ENCODE measurements around the gene RAX2.
A peak's percentile ranks its signal among the peaks of the same experiment; 100 is the strongest.
"Not testable (repeated sequence)": the region's sequence is repeated elsewhere in the genome, so short reads cannot be mapped to it uniquely, and the experiment has no call there.

The RAX2 gene

DNA sequence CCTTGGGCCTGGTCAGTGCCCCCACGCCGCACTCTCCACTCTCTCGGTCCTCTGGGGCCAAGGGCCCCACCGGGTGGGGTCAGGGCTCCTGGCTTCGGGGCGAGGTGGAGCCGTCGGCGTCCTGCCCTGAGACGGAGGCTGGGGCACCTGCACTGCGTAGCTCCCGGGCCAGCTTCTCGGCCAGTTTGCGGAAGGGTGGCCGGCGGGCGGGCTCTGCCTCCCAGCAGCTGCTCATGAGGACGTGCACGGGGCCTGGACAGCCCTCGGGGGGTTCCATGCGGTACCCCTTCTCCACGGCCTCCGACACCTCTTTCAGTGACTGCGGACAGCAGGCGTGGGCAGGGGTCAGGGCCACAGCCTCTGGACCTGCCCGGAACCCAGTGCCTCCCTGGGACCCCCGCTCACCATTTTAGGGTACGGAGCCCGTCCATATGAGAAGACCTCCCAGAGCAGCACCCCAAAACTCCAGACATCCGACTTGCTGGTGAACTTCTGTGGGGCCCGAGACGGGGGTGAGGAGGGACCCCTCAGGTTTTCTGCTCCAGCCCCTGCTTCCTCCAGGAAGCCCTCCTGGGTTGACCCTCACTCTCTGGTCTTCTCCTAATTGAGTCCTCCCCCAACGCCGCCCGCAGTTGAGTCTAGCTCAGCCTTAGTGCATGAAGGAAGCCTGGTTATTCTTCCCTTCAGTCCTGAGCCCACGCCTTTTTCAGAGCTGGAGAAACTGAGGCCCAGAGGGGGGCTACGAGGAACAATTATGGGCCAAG, 6.3 kb upstream of the RAX2 start:
- DNase-seq (ENCODE audit: low read depth in 2 of 2): no peak

DNA sequence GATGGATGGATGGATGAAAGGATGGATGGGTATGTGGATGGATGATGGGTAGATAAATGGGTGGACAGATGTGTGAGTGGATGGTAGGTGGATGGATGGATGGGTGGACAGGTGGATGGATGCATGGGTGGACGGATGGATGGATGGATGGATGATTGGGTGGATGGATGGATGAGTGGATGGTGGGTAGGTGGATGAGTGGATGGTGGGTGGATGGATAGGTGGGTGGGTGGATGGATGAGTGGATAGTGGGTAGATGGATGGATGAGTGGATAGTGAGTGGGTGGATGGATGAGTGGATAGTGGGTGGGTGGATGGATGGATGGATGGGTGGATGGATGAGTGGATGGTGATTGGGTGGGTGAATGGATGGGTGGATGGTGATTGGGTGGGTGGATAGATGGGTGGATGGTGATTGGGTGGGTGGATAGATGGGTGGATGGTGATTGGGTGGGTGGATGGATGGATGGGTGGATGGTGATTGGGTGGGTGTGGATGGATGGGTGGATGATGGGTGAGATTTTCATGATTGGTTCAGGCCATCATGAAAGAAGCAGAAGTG, 4.5 kb upstream of the RAX2 start:
- DNase-seq (ENCODE audit: low read depth in 2 of 2): no peak

DNA sequence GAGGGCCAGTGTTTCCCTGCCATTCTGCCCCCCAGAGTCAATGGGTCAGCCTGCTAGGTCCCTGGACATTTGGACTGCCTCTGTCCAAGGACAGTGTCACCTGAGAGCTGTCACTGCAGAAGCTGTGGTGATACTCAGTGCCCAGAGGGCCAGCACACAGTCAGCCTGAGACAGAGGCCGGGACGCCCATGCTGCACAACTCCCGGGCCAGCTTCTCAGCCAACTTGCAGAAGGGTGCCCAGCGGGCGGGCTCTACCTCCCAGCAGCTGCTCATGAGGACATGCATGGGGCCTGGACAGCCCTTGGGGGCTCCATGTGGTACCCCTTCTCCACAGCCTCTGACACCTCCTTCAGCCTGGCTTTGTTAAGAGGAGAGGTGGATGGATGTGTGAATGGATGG, 3.8 kb upstream of the RAX2 start:
- DNase-seq (ENCODE audit: low read depth in 2 of 2): no peak

DNA sequence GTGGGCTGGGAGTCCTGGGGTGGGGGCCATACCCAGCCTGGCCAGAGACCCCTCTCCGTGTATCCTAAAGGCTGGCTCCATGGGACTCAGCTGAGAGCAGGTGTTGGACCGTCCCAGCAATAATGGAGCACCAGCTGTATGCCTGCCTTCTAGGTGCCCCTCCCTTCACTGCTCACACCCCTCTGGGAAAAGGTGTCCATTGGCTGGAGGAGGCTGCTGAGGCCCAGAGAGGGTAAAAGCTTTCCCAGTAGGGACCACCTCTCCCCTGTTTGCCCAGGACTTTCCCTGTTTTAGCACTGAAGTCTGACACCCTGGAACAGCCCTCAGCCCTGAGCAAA, 3.3 kb upstream of the RAX2 start:
- no peak for DNase-seq (ENCODE audit: low read depth in 2 of 2)

DNA sequence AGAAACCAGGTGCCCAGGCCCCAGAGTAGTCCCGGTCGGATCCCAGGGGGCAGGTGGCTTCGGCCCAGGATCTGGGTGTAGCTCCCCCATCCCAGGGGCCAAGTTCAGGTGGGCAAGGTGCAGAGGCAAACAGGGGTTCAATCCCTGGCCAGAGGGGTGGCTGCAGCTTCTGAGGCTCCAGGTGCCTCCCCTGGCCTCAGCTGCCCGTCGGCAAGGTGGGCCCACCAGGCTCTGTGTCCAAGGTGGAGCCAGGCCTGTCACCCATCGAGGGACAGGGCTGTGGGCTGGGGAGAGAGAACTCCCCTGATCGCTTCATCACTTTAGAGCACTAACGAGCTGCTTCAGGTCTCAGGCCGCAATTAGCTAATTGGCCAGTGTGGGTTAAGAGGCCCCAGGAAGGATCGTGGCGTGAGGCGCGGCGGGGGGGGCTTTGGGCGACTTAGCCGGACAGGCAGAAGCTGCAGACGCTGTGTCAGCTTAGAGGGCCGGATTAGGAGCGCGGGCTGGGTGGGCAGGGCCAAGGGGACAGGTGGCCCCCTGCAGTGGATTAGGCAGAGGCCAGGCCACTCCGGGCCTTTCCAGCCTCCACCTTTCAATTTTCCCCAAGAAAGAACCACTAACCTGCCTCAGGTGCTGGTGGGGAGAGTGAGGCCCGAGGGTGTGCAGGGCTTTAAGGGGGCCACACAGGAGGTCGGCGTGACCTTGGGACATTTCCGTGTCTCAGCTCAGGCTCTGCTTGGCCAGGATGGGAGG, 2.8 kb upstream of the RAX2 start:
- no peak for DNase-seq (ENCODE audit: low read depth in 2 of 2)

DNA sequence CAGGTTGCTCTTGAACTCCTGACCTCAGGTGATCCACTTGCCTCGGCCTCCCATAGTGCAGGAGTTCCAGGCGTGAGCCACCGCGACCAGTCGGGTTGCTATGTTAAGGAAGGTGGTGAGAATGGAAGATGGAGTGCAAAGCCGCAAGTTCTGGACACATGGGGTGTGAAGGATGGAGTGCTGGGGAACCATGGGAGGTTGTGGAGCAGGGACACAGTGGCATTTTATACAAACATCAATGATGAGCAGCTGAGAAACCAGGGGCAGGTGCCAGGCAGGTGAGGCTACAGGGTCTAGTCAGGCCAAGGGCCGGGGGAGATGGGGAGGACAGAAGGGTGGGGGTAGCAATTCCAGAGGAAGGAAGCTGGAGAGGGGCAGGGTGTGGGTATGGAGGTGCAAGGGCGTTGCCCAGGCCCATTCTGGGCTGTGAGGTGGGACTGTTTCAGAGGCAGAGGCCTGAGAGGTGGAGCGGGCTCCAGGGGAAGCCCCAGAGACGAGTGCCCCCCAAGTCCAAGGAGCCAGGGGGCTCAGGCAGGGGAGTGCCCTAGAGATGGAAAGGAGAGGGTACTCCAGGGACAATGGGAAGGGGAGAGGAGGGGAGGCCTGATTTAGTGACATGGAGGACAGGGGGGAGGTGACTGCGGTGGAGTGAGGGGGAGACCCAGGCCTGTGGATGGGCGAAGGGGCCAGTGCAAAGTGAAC, 1.9 kb upstream of the RAX2 start:
- DNase-seq (ENCODE audit: low read depth in 2 of 2): no peak

DNA sequence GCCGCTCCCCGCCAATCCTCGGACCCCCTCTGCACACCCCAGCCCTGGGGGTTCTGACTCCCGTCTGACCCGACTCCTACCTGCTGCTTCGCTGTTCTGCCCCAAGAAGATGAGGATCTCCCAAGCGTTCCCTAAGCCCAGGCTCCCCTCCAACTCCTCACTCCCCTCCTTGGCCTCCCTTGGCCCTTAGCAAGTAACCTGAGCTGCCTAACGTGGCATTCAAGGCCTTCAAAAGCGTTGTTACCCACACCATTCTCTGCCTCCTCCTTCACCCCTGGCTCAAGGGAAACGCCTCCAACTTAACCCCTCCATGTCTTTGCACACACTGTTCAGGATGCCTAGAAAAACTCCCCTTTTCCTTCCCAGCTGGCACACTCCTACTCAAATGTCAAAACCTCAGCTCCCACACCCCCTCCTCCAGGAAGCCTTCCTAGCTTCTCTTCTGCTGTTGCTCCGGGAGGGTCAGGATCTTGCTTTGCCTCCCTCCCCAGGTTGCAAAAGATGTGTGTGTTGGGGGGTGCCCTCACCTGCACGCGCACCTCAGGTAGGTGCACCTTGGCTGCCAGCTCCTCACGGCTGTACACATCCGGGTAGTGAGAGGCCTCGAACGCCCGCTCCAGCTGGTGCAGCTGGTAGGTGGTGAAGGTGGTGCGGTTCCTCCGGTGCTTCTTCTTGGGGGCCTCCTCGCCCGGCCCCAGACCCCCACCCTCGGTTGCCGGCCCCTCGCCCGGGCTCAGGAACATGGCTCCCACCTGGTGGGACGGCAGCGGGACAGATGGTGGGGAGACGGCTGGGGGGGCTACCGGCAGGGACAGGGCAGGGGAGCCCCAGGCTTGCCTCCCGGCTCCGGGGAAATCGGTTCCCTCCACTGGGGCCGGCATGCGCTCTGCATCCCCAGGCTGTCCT, 775 bp downstream of the RAX2 start:
- DNase-seq (ENCODE audit: low read depth in 2 of 2): no peak

DNA sequence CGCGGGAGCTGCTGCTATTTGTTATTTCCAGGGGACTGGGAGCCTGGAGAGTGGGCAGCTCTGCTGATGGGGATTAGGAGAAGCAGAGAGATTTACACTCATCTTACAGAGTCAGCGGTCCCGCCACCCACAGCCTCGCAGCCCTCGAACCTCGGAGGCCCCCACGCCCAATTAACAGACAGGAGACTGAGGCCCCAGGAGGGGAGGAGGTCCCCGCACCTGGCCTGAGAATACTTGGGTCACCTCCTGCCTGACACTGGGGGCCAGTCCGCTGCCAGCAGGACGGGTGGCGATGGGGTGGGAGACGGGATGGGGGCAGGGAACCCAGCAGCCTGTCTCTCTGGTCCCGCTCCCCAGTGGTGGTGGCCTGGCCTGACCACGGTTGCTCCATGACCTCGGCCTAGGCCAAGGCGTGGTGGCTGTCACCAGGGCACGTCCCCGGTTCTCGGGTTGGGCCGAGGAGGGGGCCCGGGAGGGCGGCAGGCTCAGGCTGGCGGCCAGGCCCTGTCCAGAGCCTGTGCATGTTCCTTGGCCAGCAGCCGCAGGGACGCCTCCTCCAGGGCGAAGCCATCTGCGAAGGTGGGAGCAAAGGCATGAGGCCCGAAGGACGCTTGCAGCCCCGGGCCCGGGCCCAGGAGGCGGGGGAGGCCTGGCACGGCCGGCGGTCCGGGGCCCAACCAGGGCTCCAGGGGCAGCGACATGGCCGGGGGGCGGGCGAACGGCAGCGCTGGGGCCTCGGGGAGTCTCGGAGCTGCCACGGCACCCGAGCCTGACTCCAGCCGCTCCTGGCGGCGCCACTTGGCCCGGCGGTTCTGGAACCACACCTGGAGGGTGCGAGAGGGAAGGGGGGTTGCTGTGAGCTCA, 1.7 kb downstream of the RAX2 start:
- no peak for DNase-seq (ENCODE audit: low read depth in 2 of 2)

DNA sequence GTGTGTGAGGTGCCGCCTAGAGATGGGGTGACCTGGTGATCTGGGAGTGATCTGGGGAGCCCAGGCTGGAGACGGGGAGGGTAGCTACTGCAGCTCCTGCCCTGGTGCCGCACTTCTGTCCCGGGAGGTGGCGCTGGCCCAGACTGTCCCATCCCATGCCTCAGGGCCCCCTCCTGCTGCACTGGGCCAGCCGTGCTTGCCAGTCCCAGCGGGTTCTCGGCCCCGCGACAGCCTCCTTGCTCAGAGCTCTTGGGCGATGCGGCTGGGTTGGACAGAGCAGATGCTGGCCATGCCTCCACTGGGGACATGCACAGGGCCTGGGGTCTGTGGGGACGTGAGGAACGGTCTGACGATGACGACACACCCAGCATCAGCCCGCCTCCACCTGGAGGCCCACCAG, 2.5 kb downstream of the RAX2 start:
- no peak for DNase-seq (ENCODE audit: low read depth in 2 of 2)

DNA sequence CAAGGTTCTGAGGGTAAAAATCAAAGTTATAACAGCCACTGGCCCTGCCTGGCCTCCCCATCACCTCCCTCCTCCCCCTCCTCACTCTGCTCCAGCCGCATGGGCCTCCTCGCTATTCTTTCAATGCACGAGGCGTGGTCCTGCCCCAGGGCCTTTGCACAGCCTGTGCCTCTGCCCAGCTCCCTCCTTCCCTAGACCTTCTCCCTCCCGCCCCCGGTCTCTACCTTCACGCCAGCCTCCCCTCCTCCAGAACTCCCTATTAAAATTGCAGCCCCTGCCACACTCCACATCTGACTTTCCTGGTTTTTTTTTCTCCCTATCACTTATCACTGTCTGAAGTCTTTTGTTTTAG, 3.3 kb downstream of the RAX2 start:
- no peak for DNase-seq (ENCODE audit: low read depth in 2 of 2)

DNA sequence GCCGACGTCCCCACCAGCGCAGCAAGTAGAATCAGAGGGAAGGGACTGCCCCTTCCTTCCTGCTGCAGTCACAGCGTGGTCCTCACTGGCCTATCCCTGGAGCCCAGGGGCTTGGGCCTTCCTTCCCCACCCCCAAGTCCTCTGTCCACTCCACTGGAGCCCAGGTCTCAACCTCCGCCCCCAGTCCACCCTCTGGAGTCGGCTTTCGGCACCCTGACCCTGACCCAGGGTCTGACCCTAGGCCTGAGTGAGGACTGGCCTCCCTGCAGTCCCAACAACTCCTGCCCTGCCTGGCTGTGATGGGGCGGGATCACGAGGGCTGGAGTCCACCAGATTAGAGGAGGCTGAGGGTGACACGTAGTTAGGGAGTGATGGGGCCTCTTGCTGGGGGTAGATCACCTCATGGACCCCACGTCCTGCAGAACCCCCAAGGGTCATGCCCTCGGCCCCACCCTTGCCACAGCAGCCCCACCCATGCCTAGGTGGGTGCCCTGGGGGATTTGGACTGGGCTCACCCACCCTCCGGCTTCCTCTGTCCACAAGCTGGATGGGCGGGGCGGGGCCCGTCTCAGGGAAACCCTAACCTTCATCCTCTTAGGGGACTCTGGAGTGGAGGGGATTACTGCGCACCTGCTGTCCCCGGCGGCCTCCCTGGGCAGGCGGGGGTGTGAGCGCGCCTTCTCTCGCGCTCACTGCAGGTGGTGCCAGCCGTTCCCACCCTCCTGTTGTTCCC, 3.8 kb downstream of the RAX2 start:
- no peak for DNase-seq (ENCODE audit: low read depth in 2 of 2)

DNA sequence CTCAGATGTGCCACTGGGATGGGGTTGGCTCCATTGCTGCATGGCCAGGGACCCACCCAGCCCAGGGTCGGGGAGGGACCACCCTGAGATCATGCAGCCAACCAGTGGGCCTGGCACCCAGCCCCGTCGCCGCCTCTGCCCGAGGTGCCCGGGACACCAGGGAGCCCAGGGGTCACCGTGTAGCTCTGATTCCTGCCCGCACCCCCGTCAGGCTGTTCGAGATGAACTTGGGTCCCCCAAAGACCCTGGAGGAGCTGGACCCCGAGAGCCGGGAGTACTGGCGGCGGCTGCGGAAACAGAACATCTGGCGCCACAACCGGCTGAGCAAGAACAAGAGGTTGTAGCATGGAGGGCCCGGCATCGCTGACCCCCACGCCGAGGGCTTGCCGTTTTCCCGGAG, 5.0 kb downstream of the RAX2 start:
- no peak for DNase-seq (ENCODE audit: low read depth in 2 of 2)

DNA sequence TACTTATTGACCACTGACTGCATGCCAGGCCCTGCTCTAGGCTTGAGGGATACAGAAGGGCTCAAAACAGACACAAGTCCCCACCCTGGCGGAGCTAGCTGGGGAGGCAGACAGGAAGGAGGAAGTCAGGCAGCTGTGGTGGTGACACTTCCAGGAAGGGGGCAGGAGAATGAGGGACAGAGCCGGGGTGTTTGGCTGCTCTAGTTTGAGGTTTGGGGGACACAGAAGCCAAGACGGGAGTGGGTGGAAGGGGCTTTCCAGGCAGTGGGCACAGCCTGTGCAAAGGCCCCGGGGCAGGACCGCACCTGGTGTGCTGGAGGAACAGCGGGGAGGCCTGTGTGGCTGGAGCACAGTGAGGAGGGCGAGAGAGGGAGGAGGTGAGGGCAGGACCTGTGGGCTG, 5.5 kb downstream of the RAX2 start:
- DNase-seq (ENCODE audit: low read depth in 2 of 2): no peak

DNA sequence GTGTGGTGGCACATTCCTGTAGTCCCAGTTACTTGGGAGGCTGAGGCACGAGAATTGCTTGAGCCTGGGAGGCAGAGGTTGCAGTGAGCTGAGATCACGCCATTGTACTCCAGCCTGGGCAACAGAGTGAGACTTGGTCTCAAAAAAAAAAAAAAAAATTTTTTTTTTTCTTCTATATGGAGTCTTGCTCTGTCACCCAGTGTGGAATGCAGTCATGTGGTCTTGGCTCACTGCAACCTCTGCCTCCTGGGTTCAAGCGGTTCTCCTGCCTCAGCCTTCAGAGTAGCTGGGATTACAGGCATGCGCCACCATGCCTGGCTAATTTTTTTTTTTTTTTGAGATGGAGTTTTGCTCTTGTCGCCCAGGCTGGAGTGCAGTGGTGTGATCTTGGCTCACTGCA, 6.3 kb downstream of the RAX2 start:
- DNase-seq (ENCODE audit: low read depth in 2 of 2): not testable (repeated sequence)

DNA sequence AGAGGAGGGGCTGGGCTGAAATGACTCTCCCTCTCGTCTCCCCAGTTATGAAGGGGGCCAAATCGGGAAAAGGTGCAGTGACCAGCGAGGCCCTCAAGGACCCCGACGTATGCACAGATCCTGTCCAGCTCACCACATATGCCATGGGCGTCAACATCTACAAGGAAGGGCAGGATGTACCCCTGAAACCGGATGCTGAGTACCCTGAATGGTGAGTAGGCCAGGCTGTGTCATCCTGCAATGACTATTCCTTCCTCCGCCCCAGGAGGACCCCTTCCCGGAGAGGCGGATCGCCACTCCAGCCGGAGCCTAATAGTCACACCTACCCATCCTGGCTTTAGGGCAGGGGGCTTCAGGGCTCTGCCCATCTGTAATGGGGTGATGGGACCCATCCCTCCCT, 6.9 kb downstream of the RAX2 start:
- DNase-seq (ENCODE audit: low read depth in 2 of 2): no peak

DNA sequence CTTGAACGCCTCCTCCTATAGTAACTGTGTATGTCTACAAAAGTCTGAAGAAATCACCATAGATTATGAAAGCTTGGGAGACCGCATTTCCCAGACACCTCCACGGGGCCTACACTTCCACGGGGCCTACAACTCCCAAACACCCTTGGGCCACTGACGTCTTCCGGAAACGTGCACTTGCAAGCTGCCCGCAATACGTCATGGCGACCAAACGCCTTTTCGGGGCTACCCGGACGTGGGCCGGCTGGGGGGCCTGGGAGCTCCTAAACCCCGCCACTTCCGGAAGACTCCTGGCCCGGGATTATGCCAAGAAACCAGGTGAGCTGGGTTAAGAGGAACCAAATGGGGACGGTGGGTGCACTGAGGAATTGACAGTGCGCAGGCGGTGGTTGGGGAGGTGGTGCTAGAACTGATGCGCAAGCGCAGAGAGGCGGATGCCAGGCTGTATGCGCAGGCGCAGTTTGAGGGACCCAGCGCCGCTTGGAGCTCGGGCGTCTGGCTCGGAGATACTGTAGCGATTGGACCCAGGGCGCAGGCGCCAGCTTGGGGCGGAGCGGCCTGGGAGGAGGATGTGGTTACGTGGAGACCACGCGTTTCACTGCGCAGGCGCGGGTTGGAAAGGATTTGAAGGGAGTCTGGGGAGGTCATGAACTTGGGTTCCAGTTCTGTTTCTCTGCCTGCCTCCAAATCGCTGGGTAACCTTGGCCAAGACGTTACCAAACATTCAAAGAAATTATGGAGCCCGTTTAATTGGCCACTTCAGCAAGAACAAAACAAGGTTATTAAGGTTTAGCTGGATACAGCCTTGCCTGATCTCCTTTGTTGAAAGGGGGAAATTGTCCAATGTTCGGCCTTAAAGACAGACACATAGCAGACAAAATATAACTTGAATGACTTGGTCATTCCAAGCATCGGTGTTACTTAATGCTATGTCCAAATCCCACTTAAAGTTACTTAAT, 9.2 kb downstream of the RAX2 start, which contains the start of gene MRPL54:
Gene MRPL54 (plus strand): TSS at position 182 of the 959 bp plus-strand sequence. CDS start 19 bp downstream, at position 201.
- peak; percentile 98 to 99 for DNase-seq (ENCODE audit: low read depth in 2 of 2)

DNA sequence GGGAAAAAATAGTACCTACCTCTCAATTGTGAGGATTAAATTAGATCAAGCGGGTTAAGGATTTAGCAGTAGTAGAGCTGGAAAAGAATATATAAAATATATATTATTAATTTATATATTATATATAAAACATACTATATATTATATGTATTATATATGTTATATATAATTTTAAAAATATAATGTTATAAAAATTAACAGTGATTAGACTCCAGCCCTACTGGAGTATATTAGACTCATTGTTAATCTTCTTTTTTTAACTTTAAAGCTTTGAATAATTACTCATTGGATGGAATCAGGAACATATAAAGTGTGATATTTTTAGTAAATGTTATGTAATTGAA, 9.9 kb downstream of the RAX2 start:
- no peak for DNase-seq (ENCODE audit: low read depth in 2 of 2)

DNA sequence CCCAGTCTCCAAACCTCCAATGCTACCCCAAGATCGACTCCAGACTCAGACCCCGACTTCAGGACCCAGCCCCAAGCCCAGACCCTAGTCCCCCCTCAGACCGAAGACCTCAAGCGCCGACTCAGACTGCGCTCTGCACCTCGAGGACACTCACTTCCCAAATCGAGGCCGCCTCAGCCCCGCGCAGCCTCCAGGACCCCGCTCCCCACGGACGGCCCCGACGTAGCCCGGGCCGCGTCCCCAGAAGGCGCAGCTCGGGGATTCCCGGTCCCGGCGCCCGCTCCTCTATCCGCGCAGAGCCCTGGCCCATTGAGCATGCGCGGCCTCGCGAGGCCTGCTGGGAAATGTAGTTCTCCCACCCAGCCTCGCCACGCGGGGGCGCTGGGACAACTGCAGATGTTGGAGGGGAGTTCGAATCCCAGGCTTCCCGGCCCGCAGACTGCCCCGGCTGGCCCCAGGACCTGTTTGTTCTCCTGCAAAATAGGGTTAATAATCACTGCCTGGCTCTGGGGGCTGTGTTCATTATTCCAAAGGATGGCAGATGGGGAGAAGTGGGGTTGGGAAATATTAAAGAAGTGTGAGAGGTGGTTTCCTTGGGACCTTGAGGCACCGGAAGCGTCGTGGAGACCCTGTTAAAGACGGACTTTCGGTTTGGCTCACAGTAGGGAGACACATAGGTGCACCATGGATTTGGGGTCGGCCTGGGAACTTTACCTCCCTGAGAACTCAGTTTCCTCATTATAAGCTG, 10.5 kb downstream of the RAX2 start, which contains the start of gene APBA3:
Gene APBA3 (minus strand): TSS at position 311 of the 748 bp plus-strand sequence. CDS start 1,428 bp downstream, outside the sequence.
- DNase-seq (ENCODE audit: low read depth in 2 of 2): peak; percentile 96 to 97

Data from activated CD4-positive, alpha-beta T cell treated with anti-CD3 and anti-CD28 coated beads for 24 hours (primary cell).